Esophagus squamous epithelium (tissue), 5 donors: Measurements from ENCODE around the gene MATN1. TPM values are rescaled to one million over a fixed set of nuclear protein-coding genes. Genes with fewer than 3 reads are reported as not detected.

Experiments
- DNase-seq: peaks from one replicate; lab custom pipeline; 2025; lab: John Stamatoyannopoulos, UW
- H3K27ac ChIP-seq, 4 donors: fragments of 200-600 bp; sonication (generic); one replicate each; pipeline ENCODE4 v1.5.1; 2016 to 2019; ENCODE audit warnings: mild to moderate bottlenecking in 1 of 4
- H3K27me3 ChIP-seq, 4 donors: fragments of 200-600 bp; sonication (generic); 1 replicate in 3 of 4; 2 replicates in 1 of 4; pipeline versions ENCODE4 v1.5.1 to v1.6.0; 2017 to 2021; ENCODE audit warnings: antibody characterized with exemption in 1 of 4
- H3K36me3 ChIP-seq, 3 donors: fragments of 200-600 bp; sonication (generic); one replicate each; pipeline ENCODE4 v1.5.1; 2016 to 2019
- H3K4me1 ChIP-seq, 3 donors: fragments of 200-600 bp; sonication (generic); one replicate each; pipeline ENCODE4 v1.5.1; 2017 to 2019
- H3K4me3 ChIP-seq, 4 donors: fragments of 200-600 bp; sonication (generic); 1 replicate in 3 of 4; 2 replicates in 1 of 4; pipeline ENCODE4 v1.5.1; 2016 to 2019; ENCODE audit warnings: mild to moderate bottlenecking in 2 of 4, moderate library complexity in 1 of 4
- H3K9me3 ChIP-seq, 3 donors: fragments of 200-600 bp; sonication (generic); one replicate each; pipeline ENCODE4 v1.5.1; 2016 to 2019
- CTCF ChIP-seq, 6 experiments: fragments of 450-650 bp in 4 of 6; fragments of 200-600 bp in 2 of 6; sonication (generic) in 2 of 6; IDR thresholded peaks; one replicate each; pipeline ENCODE4 v1.5.1; 2016 to 2019; ENCODE audit warnings: antibody characterized with exemption in 6 of 6, mild to moderate bottlenecking in 4 of 6, moderate library complexity in 4 of 6
- POLR2A ChIP-seq, 4 donors: fragments of 450-650 bp; IDR thresholded peaks; one replicate each; pipeline ENCODE4 v1.6.1; 2017; ENCODE audit warnings: antibody characterized with exemption in 4 of 4, mild to moderate bottlenecking in 4 of 4, moderate library complexity in 3 of 4
- WGBS, 2 donors: methylation state at CpG; one replicate each; pipeline ENCODE4 v1.1.5; 2018; 5-methylcytosine and 5-hydroxymethylcytosine counted together
- intact Hi-C: fragments of 100-400 bp; cut with DNase I; formaldehyde crosslinking; loops from one replicate; pipeline ENCODE4 v1.15.0; 2022
- total RNA-seq, 4 donors: library from RNA; depleted of rRNA; stranded (reverse); fragments of >200 nt; gene quantifications; one replicate each; pipeline ENCODE4 v1.1.0, GENCODE V29; 2016
- donor health status: DM: yes; HTN: yes; CAD: no.

The MATN1 gene
- total RNA-seq, 4 donors from 2014 or later: not detected

GRCh38 chr1:30753660-30754123 lies 30.3 kb upstream of the MATN1 start:
- no peak for DNase-seq
- Histone ChIP-seq H3K4me3 (peak overlapping the region in 2 of 4 donors; percentile 44 to 64), H3K27ac (peak overlapping the region; percentile 20 to 85 (median 54)), H3K9me3 (no peaks in the 10 kb centered on the region), H3K36me3 (no peaks in the 10 kb centered on the region), H3K4me1 (peaks cover 22 to 60% (median 23%) of the 10 kb centered on the region in 3 donors), H3K27me3 (no peaks in the 10 kb centered on the region)
- 57 to 69% methylated on average over 13 of the region's 13 CpGs for WGBS, 2 donors
- intact Hi-C loops: no loop called here
- TF ChIP-seq CTCF (IDR thresholded peaks at IDR 0.05) (no peak), POLR2A (IDR thresholded peaks at IDR 0.05) (peak in 1 of 4 donors; percentile 59)

GRCh38 chr1:30753118-30753517 lies 29.7 kb upstream of the MATN1 start:
- Histone ChIP-seq H3K4me3 (peak overlapping the region in 1 of 4 donors; percentile 64), H3K4me1 (peaks cover 27 to 61% (median 29%) of the 10 kb centered on the region in 3 donors), H3K36me3 (no peaks in the 10 kb centered on the region), H3K27me3 (no peaks in the 10 kb centered on the region), H3K27ac (peak overlapping the region in 3 of 4 donors; percentile 20 to 85 (median 58)), H3K9me3 (no peaks in the 10 kb centered on the region)
- intact Hi-C loops: no loop called here
- DNase-seq: no peak
- TF ChIP-seq CTCF (IDR thresholded peaks at IDR 0.05): no peak
- no peak for TF ChIP-seq POLR2A (IDR thresholded peaks at IDR 0.05)
- 54 to 63% methylated on average over 3 of the region's 3 CpGs for WGBS, 2 donors

GRCh38 chr1:30752651-30752908 lies 29.2 kb upstream of the MATN1 start:
- Histone ChIP-seq H3K36me3 (no peaks in the 10 kb centered on the region), H3K9me3 (no peaks in the 10 kb centered on the region), H3K27ac (peak overlapping the region in 2 of 4 donors; percentile 25 to 33), H3K27me3 (no peaks in the 10 kb centered on the region), H3K4me1 (peaks cover 32 to 61% (median 34%) of the 10 kb centered on the region in 3 donors), H3K4me3 (no peak overlapping the region)
- 72 to 76% methylated on average over 8 to 9 of the region's 9 CpGs for WGBS, 2 donors
- DNase-seq: no peak
- intact Hi-C loops: no loop called here
- TF ChIP-seq POLR2A (IDR thresholded peaks at IDR 0.05) (no peak), CTCF (IDR thresholded peaks at IDR 0.05) (no peak)

GRCh38 chr1:30751830-30752650 lies 28.7 kb upstream of the MATN1 start:
- no peak for TF ChIP-seq POLR2A (IDR thresholded peaks at IDR 0.05)
- no peak for TF ChIP-seq CTCF (IDR thresholded peaks at IDR 0.05)
- Histone ChIP-seq H3K4me3 (no peak overlapping the region), H3K27ac (peak overlapping the region in 2 of 4 donors; percentile 25 to 66), H3K9me3 (no peaks in the 10 kb centered on the region), H3K36me3 (no peaks in the 10 kb centered on the region), H3K4me1 (peaks cover 32 to 66% (median 33%) of the 10 kb centered on the region in 3 donors), H3K27me3 (no peaks in the 10 kb centered on the region)
- 82 to 84% methylated on average over 3 to 6 of the region's 8 CpGs for WGBS, 2 donors
- intact Hi-C loops: no loop called here
- DNase-seq: no peak

GRCh38 chr1:30750731-30751291 lies 27.4 kb upstream of the MATN1 start:
- Histone ChIP-seq H3K4me1 (peaks cover 29 to 75% (median 32%) of the 10 kb centered on the region in 3 donors), H3K4me3 (no peak overlapping the region), H3K27me3 (no peaks in the 10 kb centered on the region), H3K9me3 (no peaks in the 10 kb centered on the region), H3K36me3 (no peaks in the 10 kb centered on the region), H3K27ac (peak overlapping the region; percentile 13 to 66 (median 46))
- DNase-seq: no peak
- intact Hi-C loops: no loop called here
- TF ChIP-seq POLR2A (IDR thresholded peaks at IDR 0.05) (peak in 1 of 4 donors; percentile 52), CTCF (IDR thresholded peaks at IDR 0.05) (no peak)
- WGBS, 2 donors: 48 to 68% methylated on average over 3 to 5 of the region's 10 CpGs
